ENCODE results near the gene NEDD4L.

NEDD4L gene

DNA sequence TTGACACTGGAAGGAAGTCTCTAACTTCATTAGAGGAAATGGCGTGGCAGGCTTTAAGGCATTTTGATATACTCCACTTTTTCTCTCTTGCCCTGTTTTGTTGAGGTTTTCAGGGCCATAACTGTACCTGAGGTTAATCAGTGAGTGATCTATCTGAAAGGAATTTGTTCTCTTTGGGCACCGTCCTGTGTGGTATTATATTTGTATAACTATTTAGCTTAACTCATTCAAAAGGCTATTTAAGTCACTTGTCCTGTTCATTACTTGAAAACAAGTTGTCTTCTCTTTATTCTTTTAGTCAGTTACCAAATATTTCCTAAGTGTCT is 180.4 kb downstream of the NEDD4L start:
- H3K4me3 ChIP-seq (ENCODE audit: low read depth, low read length), result no peak overlapping the region

DNA sequence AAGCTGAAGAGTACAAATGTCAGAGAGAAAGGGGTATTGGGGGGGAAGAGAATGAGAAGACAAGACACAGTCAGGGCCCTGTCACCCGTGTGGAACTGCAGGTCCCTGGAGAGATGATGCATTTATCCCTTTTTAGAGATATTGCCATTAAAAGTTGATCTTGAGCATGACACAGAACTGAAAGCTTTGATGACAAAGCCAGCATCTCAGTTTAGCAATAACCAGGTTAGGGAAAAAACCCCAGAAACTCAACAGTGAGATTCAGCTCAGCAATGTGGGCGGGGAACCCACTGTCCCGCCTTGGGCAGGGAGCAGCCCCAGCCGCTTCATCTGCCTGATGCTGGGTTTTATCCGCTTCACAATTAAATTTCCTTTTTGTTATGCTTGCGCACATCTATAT is 181.1 kb downstream of the NEDD4L start:
- H3K4me3 ChIP-seq (ENCODE audit: low read depth, low read length), result no peak overlapping the region
- TF ChIP-seq, protein P1, sequence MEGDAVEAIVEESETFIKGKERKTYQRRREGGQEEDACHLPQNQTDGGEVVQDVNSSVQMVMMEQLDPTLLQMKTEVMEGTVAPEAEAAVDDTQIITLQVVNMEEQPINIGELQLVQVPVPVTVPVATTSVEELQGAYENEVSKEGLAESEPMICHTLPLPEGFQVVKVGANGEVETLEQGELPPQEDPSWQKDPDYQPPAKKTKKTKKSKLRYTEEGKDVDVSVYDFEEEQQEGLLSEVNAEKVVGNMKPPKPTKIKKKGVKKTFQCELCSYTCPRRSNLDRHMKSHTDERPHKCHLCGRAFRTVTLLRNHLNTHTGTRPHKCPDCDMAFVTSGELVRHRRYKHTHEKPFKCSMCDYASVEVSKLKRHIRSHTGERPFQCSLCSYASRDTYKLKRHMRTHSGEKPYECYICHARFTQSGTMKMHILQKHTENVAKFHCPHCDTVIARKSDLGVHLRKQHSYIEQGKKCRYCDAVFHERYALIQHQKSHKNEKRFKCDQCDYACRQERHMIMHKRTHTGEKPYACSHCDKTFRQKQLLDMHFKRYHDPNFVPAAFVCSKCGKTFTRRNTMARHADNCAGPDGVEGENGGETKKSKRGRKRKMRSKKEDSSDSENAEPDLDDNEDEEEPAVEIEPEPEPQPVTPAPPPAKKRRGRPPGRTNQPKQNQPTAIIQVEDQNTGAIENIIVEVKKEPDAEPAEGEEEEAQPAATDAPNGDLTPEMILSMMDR (IDR thresholded peaks at IDR 0.05; ENCODE audit: borderline replicate concordance, insufficient read depth, low read depth, low read length), result no peak

More for the DNA sequence above, 180.4 kb downstream of the NEDD4L start:
- TF ChIP-seq, protein P1 (IDR thresholded peaks at IDR 0.05; ENCODE audit: borderline replicate concordance, insufficient read depth, low read depth, low read length), result no peak

DNA sequence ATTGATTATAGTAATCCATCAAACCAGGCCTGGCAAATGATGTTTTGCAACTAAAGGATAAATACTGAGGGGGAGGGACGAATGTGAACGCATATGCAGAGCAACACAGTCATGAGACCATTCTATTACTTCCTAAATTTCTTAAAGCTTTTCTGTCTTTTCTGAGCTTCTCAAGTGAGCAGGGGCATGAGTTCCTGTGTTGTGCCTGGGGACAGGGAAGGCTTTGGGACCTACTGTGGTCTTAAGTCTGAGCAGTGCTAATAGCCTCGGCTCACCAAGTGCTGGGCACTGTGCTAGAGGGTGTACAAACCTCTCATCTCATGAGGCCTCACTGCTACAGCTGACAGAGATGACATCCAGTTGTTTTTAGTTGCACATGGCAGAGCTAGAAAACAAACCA is 182.4 kb downstream of the NEDD4L start:
- TF ChIP-seq, protein P1 (IDR thresholded peaks at IDR 0.05; ENCODE audit: borderline replicate concordance, insufficient read depth, low read depth, low read length), result no peak
- H3K4me3 ChIP-seq (ENCODE audit: low read depth, low read length), result no peak overlapping the region

- TF ChIP-seq, protein P1 (IDR thresholded peaks at IDR 0.05; ENCODE audit: borderline replicate concordance, insufficient read depth, low read depth, low read length), result no peak
- no peak overlapping the region for H3K4me3 ChIP-seq (ENCODE audit: low read depth, low read length)
Measured at GRCh38 chr18:58227361-58227930, 183.4 kb downstream of the NEDD4L start.

DNA sequence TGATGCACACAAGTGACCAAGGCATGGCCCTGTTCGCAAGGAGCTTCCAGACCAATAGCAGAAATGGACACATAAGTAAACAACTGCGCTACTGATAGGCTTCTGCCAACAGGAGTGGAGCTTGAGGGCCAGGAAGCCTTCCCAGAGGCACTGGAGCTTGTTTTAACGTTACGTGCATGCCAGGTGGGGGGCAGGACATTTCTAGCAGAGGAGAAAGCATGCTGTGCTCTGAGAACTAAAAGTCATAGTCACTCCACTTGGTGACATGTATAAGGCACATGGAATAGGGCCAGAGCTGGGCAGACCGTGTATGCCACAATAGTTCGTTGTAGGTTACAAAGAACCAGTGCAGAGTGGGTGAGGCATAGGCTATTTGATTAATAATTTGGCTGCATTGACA is 184.2 kb downstream of the NEDD4L start:
- TF ChIP-seq, protein P1 (IDR thresholded peaks at IDR 0.05; ENCODE audit: borderline replicate concordance, insufficient read depth, low read depth, low read length), result no peak
- H3K4me3 ChIP-seq (ENCODE audit: low read depth, low read length), result no peak overlapping the region

GRCh38 chr18:58228762-58229161 is 184.7 kb downstream of the NEDD4L start:
- TF ChIP-seq, protein P1 (IDR thresholded peaks at IDR 0.05; ENCODE audit: borderline replicate concordance, insufficient read depth, low read depth, low read length), result no peak
- no peak overlapping the region for H3K4me3 ChIP-seq (ENCODE audit: low read depth, low read length)

- no peak overlapping the region for H3K4me3 ChIP-seq (ENCODE audit: low read depth, low read length)
- TF ChIP-seq, protein P1 (IDR thresholded peaks at IDR 0.05; ENCODE audit: borderline replicate concordance, insufficient read depth, low read depth, low read length), result no peak
Measured at GRCh38 chr18:58229162-58229561, 185.1 kb downstream of the NEDD4L start.
